ENCODE data around the gene CDKL1. TPM values are rescaled to one million over a fixed set of nuclear protein-coding genes. Genes with fewer than 3 reads are reported as not detected.

The CDKL1 gene
- polyA plus RNA-seq, 1 of the 3 experiments (the other 2 are of a cell fraction) = 2.5 TPM

- TF ChIP-seq MAX (IDR thresholded peaks at IDR 0.05; ENCODE audit: low read depth) (no peak), USF2 (IDR thresholded peaks at IDR 0.05; ENCODE audit: borderline replicate concordance, low read depth, low read length) (no peak), TAF1 (IDR thresholded peaks at IDR 0.05; ENCODE audit: borderline replicate concordance, low read depth, low read length) (no peak), GATA2 (CRISPR knock-in tag; IDR thresholded peaks at IDR 0.05) (no peak), GABPA (IDR thresholded peaks at IDR 0.05; ENCODE audit: low read depth) (no peak), MEF2A (IDR thresholded peaks at IDR 0.05; ENCODE audit: borderline replicate concordance, low read depth) (no peak)
Observed at GRCh38 chr14:50395448-50395847, 1.2 kb downstream of the CDKL1 start (continued).

GRCh38 chr14:50394713-50395112 is 2.0 kb downstream of the CDKL1 start:
- H2AFZ ChIP-seq (ENCODE audit: low read depth) = no peak overlapping the region
- H3K4me1 ChIP-seq (ENCODE audit: control insufficient read depth in 1 of 2, insufficient read depth in 2 of 2, low read depth in 1 of 2, low read length in 1 of 2) = peaks cover 2 to 9% of the 10 kb centered on the region in 2 experiments; a peak in 3 of 4 replicates
- H3K27me3 ChIP-seq (ENCODE audit: insufficient read depth) = no peaks in the 10 kb centered on the region
- CTCF ChIA-PET = interaction anchor here (0.9 to 1.3 kb wide), 3 partner anchors 10 to 137 kb away, joined by 3 to 4 read pairs (median 3); partner anchors contain the start of gene MAP4K5
- WGBS (ENCODE audit: low lambda C conversion rate) = 90% methylated on average over 5 of the region's 5 CpGs
- peaks cover 21% of the 10 kb centered on the region for H3F3A ChIP-seq (replicated peaks; ENCODE audit: insufficient read depth)
- H3K79me2 ChIP-seq (ENCODE audit: insufficient read depth) = no peaks in the 10 kb centered on the region
- POLR2A ChIA-PET = no interaction called here
- H3K36me3 ChIP-seq (replicated peaks in 1 of 2; ENCODE audit: control insufficient read depth in 1 of 2, insufficient read depth in 2 of 2, low read length in 1 of 2) = peaks cover 0 to 8% of the 10 kb centered on the region in 2 experiments
- no peaks in the 10 kb centered on the region for H3K9me2 ChIP-seq
- no peak overlapping the region for H3K27ac ChIP-seq (ENCODE audit: low read depth in 2 of 2, low read length in 1 of 2)
- TF ChIP-seq EP300 (IDR thresholded peaks at IDR 0.05; ENCODE audit: borderline replicate concordance in 1 of 2, low read depth in 1 of 2, low read length in 1 of 2) (no peak), ELF1 (IDR thresholded peaks at IDR 0.05) (no peak), EZH2phosphoT487 (IDR thresholded peaks at IDR 0.05; ENCODE audit: borderline replicate concordance, low read depth) (no peak), TEAD4 (IDR thresholded peaks at IDR 0.05; ENCODE audit: borderline replicate concordance, insufficient read depth) (no peak), FOXJ3 (CRISPR knock-in tag; IDR thresholded peaks at IDR 0.05) (no peak), MEF2A (IDR thresholded peaks at IDR 0.05; ENCODE audit: borderline replicate concordance, low read depth) (no peak), FOSL2 (IDR thresholded peaks at IDR 0.05; ENCODE audit: borderline replicate concordance, low read depth) (no peak), RXRA (IDR thresholded peaks at IDR 0.05; ENCODE audit: borderline replicate concordance, low read depth) (no peak), GABPA (IDR thresholded peaks at IDR 0.05; ENCODE audit: low read depth) (no peak), YY1 (IDR thresholded peaks at IDR 0.05; ENCODE audit: low read depth) (no peak)
- TF ChIP-seq, protein P1, sequence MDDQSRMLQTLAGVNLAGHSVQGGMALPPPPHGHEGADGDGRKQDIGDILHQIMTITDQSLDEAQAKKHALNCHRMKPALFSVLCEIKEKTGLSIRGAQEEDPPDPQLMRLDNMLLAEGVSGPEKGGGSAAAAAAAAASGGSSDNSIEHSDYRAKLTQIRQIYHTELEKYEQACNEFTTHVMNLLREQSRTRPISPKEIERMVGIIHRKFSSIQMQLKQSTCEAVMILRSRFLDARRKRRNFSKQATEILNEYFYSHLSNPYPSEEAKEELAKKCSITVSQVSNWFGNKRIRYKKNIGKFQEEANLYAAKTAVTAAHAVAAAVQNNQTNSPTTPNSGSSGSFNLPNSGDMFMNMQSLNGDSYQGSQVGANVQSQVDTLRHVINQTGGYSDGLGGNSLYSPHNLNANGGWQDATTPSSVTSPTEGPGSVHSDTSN (IDR thresholded peaks at IDR 0.05) = no peak
- DNase-seq = no peak
- H3K9ac ChIP-seq = no peak overlapping the region
- no peaks in the 10 kb centered on the region for H3K9me3 ChIP-seq
- H3K4me2 ChIP-seq = no peak overlapping the region
- H4K20me1 ChIP-seq (ENCODE audit: insufficient read depth) = no peaks in the 10 kb centered on the region
- no peak overlapping the region for H3K4me3 ChIP-seq (ENCODE audit: low read depth in 2 of 2, low read length in 1 of 2)
